GM12874 (cell line): Measurements from ENCODE around the gene PCDHA4.

Experiments used
- TF ChIP-seq, protein P1 (sequence below): IDR thresholded peaks from 2 replicates; pipeline ENCODE4 v1.5.1; 2011; ENCODE audit warnings: low read depth, mild to moderate bottlenecking, control low read depth, low read length, moderate library complexity; ENCODE audit not compliant: insufficient read depth

PCDHA4 gene

DNA sequence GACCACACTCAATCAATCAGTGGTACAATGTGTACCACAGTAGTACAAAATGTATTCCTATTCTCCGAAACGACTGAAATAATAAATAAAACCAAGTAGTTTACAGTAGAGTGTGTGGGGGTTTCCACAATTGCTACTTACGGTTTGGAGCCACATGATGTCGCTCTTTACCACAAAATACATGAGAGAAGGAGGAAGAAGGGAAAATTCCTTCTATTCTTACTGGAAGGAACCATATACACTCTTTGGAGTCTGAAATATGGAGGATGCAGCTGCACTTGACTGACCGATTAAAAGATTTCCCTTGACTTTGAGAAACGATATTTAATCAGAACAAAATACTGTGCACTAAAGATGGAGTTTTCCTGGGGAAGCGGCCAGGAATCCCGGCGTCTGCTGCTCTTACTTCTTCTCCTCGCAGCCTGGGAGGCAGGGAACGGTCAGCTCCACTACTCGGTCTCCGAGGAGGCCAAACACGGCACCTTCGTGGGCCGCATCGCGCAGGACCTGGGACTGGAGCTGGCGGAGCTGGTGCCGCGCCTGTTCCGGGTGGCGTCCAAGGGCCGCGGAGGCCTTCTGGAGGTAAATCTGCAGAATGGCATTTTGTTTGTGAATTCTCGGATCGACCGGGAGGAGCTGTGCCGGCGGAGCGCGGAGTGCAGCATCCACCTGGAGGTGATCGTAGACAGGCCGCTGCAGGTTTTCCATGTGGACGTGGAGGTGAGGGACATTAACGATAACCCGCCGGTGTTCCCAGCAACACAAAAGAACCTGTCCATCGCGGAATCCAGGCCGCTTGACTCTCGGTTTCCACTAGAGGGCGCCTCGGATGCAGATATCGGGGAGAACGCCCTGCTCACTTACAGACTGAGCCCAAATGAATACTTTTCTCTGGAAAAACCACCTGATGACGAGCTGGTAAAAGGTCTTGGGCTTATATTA lies at the start of gene PCDHA4:
Gene PCDHA4, plus strand, starts transcription at position 235 of the 942 bp plus-strand sequence.
- TF ChIP-seq, protein P1, sequence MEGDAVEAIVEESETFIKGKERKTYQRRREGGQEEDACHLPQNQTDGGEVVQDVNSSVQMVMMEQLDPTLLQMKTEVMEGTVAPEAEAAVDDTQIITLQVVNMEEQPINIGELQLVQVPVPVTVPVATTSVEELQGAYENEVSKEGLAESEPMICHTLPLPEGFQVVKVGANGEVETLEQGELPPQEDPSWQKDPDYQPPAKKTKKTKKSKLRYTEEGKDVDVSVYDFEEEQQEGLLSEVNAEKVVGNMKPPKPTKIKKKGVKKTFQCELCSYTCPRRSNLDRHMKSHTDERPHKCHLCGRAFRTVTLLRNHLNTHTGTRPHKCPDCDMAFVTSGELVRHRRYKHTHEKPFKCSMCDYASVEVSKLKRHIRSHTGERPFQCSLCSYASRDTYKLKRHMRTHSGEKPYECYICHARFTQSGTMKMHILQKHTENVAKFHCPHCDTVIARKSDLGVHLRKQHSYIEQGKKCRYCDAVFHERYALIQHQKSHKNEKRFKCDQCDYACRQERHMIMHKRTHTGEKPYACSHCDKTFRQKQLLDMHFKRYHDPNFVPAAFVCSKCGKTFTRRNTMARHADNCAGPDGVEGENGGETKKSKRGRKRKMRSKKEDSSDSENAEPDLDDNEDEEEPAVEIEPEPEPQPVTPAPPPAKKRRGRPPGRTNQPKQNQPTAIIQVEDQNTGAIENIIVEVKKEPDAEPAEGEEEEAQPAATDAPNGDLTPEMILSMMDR = peak; percentile 41; the same call in 1 of the 2 replicates

- TF ChIP-seq, protein P1 = no peak
These were observed 42.5 kb upstream of the PCDHA4 start for GRCh38 chr5:140764177-140764973.

DNA sequence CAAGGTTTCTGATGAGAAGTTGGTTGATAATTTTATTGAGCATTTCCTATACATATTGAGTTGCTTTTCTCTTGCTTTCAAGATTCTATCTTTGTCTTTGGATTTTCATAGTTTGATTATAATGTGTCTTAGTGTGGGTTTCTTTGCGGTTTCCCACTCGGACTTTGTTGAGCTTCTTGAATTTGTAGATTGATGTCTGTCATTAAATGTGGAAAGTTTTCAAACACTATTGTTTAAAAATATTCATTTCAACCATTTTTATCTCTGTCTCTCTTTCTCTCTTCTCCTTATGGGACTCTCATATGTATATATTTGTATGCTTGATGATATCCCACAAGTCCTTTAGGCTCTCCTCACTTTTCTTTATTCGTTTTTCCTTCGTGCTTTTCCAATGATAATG lies 39.4 kb upstream of the PCDHA4 start:
- TF ChIP-seq, protein P1 = no peak

GRCh38 chr5:140780512-140780911 lies 26.4 kb upstream of the PCDHA4 start:
- TF ChIP-seq, protein P1 = no peak

DNA sequence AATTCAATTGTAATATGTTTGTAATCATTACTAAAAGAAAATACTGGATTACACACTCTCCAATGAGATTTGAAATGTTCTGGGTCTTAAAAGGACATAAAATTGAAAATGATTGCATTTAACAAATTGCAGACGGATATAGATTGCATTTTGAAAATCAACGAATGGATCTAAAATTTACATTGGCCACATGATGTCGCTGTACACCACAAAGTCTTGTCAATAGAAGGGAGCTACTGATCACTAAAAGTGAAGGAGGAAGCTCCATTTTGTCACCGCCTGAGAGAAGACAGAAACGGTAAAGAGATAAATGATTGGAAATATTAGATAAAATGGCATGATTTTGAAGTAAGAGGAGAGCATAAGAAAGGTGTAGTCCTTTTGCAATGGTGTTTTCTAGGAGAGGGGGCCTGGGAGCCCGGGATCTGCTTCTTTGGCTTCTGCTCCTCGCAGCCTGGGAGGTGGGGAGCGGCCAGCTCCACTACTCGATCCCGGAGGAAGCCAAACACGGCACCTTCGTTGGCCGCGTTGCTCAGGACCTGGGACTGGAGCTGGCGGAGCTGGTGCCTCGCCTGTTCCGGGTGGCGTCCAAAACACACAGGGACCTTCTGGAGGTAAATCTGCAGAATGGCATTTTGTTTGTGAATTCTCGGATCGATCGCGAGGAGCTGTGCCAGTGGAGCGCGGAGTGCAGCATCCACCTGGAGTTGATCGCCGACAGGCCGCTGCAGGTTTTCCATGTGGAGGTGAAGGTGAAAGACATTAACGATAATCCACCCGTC lies 20.8 kb upstream of the PCDHA4 start, which contains the start of gene PCDHA1:
Gene PCDHA1, plus strand, starts transcription at position 236 of the 782 bp plus-strand sequence.
- TF ChIP-seq, protein P1 = no peak

GRCh38 chr5:140791089-140791488 lies 15.8 kb upstream of the PCDHA4 start:
- TF ChIP-seq, protein P1 = no peak
